Measurements from ENCODE around the gene FBXO48.
A peak's percentile ranks its signal among the peaks of the same experiment; 100 is the strongest.
"Not testable (repeated sequence)": the region's sequence is repeated elsewhere in the genome, so short reads cannot be mapped to it uniquely, and the experiment has no call there.

Gene FBXO48

GRCh38 chr2:68452158-68452900 is 14.8 kb downstream of the FBXO48 start:
- TF ChIP-seq, protein P1, sequence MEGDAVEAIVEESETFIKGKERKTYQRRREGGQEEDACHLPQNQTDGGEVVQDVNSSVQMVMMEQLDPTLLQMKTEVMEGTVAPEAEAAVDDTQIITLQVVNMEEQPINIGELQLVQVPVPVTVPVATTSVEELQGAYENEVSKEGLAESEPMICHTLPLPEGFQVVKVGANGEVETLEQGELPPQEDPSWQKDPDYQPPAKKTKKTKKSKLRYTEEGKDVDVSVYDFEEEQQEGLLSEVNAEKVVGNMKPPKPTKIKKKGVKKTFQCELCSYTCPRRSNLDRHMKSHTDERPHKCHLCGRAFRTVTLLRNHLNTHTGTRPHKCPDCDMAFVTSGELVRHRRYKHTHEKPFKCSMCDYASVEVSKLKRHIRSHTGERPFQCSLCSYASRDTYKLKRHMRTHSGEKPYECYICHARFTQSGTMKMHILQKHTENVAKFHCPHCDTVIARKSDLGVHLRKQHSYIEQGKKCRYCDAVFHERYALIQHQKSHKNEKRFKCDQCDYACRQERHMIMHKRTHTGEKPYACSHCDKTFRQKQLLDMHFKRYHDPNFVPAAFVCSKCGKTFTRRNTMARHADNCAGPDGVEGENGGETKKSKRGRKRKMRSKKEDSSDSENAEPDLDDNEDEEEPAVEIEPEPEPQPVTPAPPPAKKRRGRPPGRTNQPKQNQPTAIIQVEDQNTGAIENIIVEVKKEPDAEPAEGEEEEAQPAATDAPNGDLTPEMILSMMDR (IDR thresholded peaks at IDR 0.05; ENCODE audit: poor library complexity, severe bottlenecking): no peak
- no peak overlapping the region for H3K27ac ChIP-seq (ENCODE audit: poor library complexity, severe bottlenecking)
- no peaks in the 10 kb centered on the region for H3K36me3 ChIP-seq (ENCODE audit: low read depth)
- ATAC-seq (ENCODE audit: low read depth): no peak
- H3K9me3 ChIP-seq (ENCODE audit: severe bottlenecking): no peaks in the 10 kb centered on the region
- H3K27me3 ChIP-seq (ENCODE audit: insufficient read depth, poor library complexity, severe bottlenecking): no peaks in the 10 kb centered on the region
- no peak overlapping the region for H3K4me3 ChIP-seq (ENCODE audit: severe bottlenecking)
- H3K4me1 ChIP-seq (ENCODE audit: insufficient read depth, poor library complexity, severe bottlenecking): no peaks in the 10 kb centered on the region
- DNase-seq (ENCODE audit: low spot score): no peak

DNA sequence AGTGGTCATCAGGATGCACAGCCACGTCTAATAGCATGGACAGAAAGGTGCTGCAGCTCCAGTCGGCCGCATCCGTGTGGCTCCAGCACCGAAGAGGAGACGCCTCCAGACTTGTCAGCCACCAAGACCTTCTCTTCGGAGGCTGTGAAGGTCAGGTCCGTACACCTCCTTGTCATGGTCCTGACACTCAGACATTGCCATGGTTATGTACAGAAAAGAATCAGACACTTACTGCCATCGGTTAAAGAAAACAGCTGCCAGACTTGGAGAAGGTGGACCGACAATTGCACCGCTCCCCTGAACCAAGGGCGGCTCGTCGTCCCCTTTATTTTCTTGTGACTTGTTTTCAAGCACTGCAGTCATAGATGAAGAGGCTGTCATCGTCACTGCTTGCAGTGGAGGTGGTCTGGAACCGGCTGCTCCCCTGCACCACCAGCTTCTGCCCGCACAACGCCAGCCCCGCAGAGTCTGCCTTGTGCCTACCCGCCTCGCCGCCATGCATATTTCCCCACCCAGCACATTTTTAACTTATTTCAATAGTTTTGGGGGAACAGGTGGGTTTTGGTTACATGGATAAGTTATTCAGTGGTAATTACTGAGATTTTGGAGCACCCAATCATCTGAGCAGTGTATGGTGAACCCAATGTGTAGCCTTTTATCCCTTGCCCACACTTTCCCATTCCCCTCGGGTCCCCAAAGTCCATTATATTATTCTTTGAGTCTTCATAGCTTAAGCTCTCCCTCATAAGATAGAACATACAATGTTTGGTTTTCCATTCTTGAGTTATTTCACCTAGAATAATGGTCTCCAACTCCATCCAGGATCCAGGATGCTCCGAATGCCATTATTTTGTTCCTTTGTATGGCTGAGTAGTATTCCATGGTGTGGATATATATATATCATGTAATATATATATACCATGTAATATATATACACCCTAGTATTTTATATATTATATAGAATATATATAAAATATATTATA is 18.1 kb downstream of the FBXO48 start:
- no peak overlapping the region for H3K27ac ChIP-seq (ENCODE audit: poor library complexity, severe bottlenecking)
- no peaks in the 10 kb centered on the region for H3K9me3 ChIP-seq (ENCODE audit: severe bottlenecking)
- DNase-seq (ENCODE audit: low spot score) (no peak), ATAC-seq (ENCODE audit: low read depth) (no peak)
- no peak overlapping the region for H3K4me3 ChIP-seq (ENCODE audit: severe bottlenecking)
- H3K36me3 ChIP-seq (ENCODE audit: low read depth): no peaks in the 10 kb centered on the region
- no peaks in the 10 kb centered on the region for H3K27me3 ChIP-seq (ENCODE audit: insufficient read depth, poor library complexity, severe bottlenecking)
- no peaks in the 10 kb centered on the region for H3K4me1 ChIP-seq (ENCODE audit: insufficient read depth, poor library complexity, severe bottlenecking)
- TF ChIP-seq, protein P1 (IDR thresholded peaks at IDR 0.05; ENCODE audit: poor library complexity, severe bottlenecking): no peak

- H3K36me3 ChIP-seq (ENCODE audit: low read depth): no peaks in the 10 kb centered on the region
- DNase-seq (ENCODE audit: low spot score) (no peak), ATAC-seq (ENCODE audit: low read depth) (no peak)
- TF ChIP-seq, protein P1 (IDR thresholded peaks at IDR 0.05; ENCODE audit: poor library complexity, severe bottlenecking): no peak
- H3K4me1 ChIP-seq (ENCODE audit: insufficient read depth, poor library complexity, severe bottlenecking): no peaks in the 10 kb centered on the region
- H3K27me3 ChIP-seq (ENCODE audit: insufficient read depth, poor library complexity, severe bottlenecking): no peaks in the 10 kb centered on the region
- H3K4me3 ChIP-seq (ENCODE audit: severe bottlenecking): no peak overlapping the region
- no peaks in the 10 kb centered on the region for H3K9me3 ChIP-seq (ENCODE audit: severe bottlenecking)
- no peak overlapping the region for H3K27ac ChIP-seq (ENCODE audit: poor library complexity, severe bottlenecking)
Measured at GRCh38 chr2:68447118-68447517, 20.0 kb downstream of the FBXO48 start.

GRCh38 chr2:68446425-68446824 is 20.7 kb downstream of the FBXO48 start:
- H3K4me3 ChIP-seq (ENCODE audit: severe bottlenecking); H3K36me3 ChIP-seq (ENCODE audit: low read depth); H3K27me3 ChIP-seq (ENCODE audit: insufficient read depth, poor library complexity, severe bottlenecking); H3K4me1 ChIP-seq (ENCODE audit: insufficient read depth, poor library complexity, severe bottlenecking); ATAC-seq (ENCODE audit: low read depth); DNase-seq (ENCODE audit: low spot score); H3K27ac ChIP-seq (ENCODE audit: poor library complexity, severe bottlenecking); H3K9me3 ChIP-seq (ENCODE audit: severe bottlenecking): not testable (repeated sequence)

DNA sequence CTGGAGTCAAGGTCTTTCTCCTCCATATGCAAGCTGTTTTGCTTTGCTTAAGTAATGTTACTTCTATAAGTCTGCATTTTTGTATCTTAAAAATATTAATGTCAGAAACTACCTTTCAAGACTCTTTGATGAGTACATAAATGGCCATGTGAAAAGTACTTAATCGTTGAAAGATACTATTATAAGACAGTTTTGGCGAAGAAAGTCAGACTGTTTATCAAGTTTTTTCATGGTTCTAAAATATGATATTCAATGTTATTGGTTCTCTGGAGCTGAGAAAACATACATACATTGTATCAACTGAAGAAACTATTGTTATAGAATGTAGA is 25.1 kb downstream of the FBXO48 start:
- Histone ChIP-seq H3K36me3 (ENCODE audit: low read depth) (no peaks in the 10 kb centered on the region), H3K9me3 (ENCODE audit: severe bottlenecking) (no peaks in the 10 kb centered on the region), H3K4me3 (ENCODE audit: severe bottlenecking) (no peak overlapping the region), H3K27ac (ENCODE audit: poor library complexity, severe bottlenecking) (no peak overlapping the region), H3K27me3 (ENCODE audit: insufficient read depth, poor library complexity, severe bottlenecking) (no peaks in the 10 kb centered on the region), H3K4me1 (ENCODE audit: insufficient read depth, poor library complexity, severe bottlenecking) (no peaks in the 10 kb centered on the region)
- ATAC-seq (ENCODE audit: low read depth): no peak
- TF ChIP-seq, protein P1 (IDR thresholded peaks at IDR 0.05; ENCODE audit: poor library complexity, severe bottlenecking): peak; percentile 74
- DNase-seq (ENCODE audit: low spot score): no peak

Data from RWPE2 (cell line).